ENCODE results near the gene SLC29A4. TPM values are rescaled to one million over a fixed set of nuclear protein-coding genes. Genes with fewer than 3 reads are reported as not detected.
"Not testable (repeated sequence)": the region's sequence is repeated elsewhere in the genome, so short reads cannot be mapped to it uniquely, and the experiment has no call there.

Gene SLC29A4
- total RNA-seq, 1 experiment from 2014 or later = 12.5 TPM

DNA sequence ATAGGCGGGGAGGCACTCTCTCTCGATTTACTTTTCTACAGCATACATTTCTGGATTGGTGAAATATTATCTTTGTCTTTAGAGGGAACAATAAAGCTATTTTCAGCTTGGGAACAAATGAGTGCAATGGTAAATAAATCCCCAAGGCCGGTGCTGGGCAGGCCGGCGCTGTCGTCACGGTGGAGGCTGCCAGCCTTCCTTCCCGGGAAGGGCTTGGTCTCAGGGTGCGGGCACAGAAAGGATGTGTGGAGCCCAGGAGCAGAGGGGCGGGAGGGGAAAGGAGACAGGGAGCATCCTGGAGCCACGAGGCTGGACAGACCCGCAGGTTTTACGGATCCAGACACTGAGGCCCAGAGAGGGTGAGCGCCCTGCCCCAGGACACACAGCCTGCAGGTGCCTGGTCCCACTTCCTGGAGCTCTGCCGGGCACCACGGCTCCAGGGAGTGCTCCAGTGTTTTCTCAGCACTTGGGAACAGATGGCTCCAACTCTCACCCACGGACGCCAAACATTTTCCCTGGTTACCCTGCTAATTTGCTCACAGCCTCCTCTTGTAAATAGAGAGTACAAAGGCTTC is 8.8 kb upstream of the SLC29A4 start:
- DNase-seq (ENCODE audit: low spot score); in situ Hi-C loops (cut with HindIII; ENCODE audit: low sequenced_read_pairs): not testable (repeated sequence)

DNA sequence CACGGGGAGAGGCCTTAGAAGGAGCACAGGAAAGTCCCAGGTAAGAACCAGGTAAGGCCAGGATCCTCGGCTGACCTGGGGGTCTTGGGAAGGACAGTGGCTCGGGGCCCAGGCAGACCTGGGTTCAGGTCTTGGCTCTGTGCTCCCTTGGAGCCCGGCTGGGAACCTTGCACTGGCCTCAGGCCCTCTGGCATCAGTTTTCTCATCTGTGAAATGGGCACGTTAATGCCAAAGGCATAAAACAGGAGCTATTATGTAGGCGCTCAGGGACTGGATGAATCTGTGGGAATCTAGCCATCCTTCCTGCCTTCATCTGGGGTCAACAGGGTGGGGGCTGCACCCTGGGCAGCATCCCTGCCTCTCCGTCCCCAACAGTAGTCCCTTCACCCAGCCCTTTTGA is 8.3 kb upstream of the SLC29A4 start:
- DNase-seq (ENCODE audit: low spot score) = no peak
- in situ Hi-C loops (cut with HindIII; ENCODE audit: low sequenced_read_pairs) = no loop called here

GRCh38 chr7:5274985-5275431 is 7.7 kb upstream of the SLC29A4 start:
- in situ Hi-C loops (cut with HindIII; ENCODE audit: low sequenced_read_pairs); DNase-seq (ENCODE audit: low spot score): not testable (repeated sequence)

- in situ Hi-C loops (cut with HindIII; ENCODE audit: low sequenced_read_pairs); DNase-seq (ENCODE audit: low spot score): not testable (repeated sequence)
Observed at GRCh38 chr7:5275510-5275909, 7.2 kb upstream of the SLC29A4 start.

- in situ Hi-C loops (cut with HindIII; ENCODE audit: low sequenced_read_pairs); DNase-seq (ENCODE audit: low spot score): not testable (repeated sequence)
Observed at GRCh38 chr7:5276123-5276522, 6.6 kb upstream of the SLC29A4 start.

DNA sequence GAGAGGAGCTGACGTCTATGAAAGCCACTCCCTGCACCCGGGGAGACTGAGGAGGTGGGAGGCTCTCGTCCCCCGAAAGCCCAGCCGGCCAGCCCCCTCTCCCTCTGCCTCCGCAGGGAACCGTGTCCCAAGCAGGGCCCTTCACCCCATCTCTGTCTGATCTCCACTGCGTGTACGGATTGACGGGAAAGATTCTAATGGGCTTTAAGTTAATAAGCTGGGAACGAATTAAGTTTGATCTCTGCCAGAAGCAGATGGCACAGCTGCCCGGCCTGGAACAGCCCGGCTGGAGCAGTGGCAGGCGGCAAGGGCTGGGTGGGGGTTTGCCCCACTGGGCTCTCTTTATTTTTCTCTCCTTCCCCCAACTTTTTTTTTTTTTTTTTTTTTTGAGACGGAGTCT is 6.1 kb upstream of the SLC29A4 start:
- in situ Hi-C loops (cut with HindIII; ENCODE audit: low sequenced_read_pairs) = no loop called here
- DNase-seq (ENCODE audit: low spot score) = no peak

DNA sequence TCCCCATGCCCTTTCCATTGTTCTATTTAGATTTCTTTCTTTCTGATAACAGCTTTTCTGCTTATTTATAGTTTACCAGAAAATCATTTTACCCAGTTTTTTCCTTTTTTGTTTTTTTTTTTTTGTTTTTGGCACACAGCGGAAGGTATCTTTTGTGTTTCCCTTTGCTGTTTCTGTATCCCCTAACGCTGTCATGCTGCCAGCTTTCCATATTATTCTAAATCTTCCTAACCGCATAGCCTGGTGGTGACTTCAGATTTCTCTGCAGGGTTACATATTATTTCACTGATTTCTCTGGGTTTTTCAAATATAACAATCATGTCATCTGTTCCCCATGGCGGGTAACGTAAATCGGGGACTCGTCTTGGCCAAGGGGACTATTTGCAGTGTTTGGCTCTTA is 4.0 kb upstream of the SLC29A4 start:
- in situ Hi-C loops (cut with HindIII; ENCODE audit: low sequenced_read_pairs) = no loop called here
- DNase-seq (ENCODE audit: low spot score) = no peak

GRCh38 chr7:5279734-5280133 is 3.0 kb upstream of the SLC29A4 start:
- no peak for DNase-seq (ENCODE audit: low spot score)
- in situ Hi-C loops (cut with HindIII; ENCODE audit: low sequenced_read_pairs) = no loop called here

DNA sequence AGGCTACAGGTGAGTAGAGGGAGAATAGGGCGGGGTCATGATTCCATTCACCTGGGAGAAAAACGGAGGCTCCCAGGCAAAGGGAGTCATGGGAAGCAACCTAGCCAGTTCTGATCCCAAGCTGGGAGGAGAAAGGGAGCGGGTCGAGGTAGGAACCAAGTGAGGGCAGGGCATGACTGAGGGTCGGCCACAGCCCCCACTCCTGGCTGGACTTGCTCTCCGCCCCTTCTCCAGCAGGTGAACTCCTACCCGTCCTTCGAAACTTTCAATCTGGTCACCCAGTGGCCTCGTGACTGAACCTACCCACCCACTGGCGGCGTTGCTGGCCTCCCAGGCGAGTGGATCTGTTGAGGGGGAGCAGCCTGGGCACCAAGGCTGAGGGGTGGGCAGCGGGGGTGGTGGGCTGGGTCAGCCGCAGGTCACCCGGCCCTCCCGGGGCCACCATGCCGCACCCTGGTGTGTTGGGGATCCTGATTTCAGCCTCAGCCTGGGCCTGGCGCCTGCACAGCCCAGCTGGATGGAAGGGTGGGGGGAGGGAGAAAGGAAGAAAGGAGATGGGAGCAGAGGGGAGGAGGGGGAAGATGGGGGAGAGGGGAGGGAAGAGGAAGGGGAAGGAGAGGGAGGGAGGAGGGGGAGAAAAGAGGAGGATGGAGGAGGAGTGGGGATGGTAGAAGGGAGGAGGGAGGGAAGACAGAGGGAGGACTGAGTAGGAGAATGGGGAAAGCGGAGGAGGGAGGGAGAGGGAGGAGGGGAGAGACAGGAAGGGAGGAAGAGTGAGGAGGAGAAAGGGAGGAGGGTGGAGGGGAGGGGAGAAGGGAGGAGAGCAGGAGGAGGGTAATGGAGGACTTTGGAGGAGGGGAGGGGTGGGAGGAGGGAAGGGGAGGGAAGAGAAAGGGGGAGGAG is 894 bp upstream of the SLC29A4 start:
- in situ Hi-C loops (cut with HindIII; ENCODE audit: low sequenced_read_pairs); DNase-seq (ENCODE audit: low spot score): not testable (repeated sequence)

DNA sequence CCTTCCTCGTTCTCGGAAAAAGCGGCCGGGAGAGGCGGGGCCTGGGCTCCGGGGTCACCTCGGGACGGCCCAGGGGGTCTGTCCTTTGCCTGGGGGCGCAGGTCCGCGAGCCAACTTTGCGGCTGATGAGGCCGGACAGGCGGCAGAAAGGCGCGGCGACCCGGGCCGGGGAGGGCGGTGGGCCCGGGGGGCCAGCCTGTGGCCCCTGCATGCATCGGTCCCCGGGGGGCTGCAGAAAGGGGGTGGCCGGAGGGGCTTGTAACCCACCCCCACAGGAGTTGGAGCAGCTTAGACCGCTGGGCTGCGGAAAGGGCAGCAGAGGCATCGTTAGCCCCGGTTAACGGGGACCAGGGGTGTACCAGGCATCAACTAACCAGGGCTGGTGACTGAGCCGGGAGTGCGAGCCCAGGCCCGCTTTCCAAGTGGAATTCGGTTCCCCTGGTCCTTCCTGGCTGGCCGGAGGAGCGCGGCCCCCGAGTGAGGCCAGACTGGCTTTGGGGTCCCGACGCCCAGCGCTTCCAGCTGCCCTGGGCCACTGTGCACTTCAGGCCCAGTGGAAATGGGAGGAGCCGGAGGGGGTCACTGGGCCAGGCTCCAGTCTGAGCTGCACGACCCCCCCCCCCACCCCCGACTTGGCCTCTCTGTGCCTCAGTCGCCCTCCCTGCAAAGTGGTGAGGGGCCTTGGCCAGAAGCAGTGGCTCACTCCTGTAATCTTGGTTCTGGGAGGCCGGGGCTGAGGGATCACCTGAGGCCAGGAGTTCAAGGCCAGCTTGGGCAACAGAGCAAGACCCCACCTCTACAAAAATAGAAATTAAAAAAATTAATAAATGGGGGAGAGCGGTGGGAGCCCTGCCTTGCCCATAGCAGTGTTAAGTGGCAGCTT is 919 bp downstream of the SLC29A4 start:
- DNase-seq (ENCODE audit: low spot score) = peak; percentile 4
- in situ Hi-C loops (cut with HindIII; ENCODE audit: low sequenced_read_pairs) = no loop called here

DNA sequence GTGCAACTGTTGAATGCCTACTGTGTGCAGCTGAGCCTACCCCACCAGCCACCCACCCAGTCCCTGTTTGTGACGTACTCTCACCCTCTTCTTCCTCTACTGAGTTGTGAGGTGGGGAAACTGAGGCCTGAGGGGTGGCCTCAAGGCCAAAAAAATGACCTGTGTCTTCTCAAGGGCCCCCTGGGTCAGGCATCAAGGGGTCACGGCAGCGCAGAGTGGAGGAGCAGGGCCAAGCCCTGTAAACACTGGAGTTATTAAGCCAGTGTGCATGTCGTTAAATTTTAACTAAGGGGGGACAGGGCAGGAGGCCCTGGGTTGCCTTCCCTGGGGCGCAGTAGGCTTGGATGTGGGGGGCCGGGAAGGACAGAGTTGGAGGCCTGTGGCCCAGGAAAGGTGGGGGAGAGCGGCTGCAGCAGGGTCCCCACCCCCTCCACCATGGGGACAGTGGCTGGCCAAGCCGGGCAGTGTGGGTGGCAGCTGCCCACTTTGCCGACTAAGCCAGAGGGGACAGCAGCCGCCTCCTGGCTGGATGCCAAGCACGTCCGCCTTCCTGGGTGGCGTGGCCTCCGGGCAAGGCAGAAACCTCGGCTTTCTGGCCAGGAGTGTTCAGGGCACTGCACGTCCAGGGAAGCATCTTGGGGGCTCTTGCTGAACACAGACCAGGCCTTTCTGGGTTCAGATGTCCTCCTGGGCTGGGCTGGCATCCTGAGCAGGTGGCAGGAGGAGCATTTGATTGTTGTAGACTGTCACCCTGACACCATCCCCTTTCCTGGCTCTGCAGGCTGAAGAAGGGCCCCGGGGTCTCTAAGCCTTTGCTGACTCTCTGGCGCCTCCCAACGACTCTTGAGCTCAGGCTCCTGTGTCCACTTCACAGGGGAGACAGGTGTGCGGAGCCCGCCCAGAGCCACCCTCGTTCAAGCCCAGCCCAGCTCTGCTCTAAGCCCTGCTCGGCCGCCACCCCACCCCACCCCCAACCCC is 1.9 kb downstream of the SLC29A4 start:
- in situ Hi-C loops (cut with HindIII; ENCODE audit: low sequenced_read_pairs) = no loop called here
- peak; percentile 49 for DNase-seq (ENCODE audit: low spot score)

DNA sequence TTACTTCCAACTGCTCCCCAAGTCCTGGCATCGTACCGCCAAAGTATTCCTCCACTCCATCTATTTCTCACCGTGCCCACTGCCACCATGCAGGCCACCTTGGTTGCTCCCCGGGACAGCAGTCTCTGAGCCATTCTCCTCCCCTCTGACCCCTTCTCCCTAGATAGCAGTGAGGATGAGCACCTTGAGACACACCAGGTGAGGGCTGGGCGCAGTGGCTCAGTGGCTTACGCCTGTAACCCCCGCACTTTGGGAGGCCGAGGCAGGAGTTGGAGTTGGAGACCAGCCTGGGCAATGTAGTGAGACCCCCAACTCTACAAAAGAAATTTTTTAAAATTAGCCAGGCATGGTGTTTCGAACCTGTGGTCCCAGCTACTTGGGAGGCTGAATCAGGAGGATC is 4.2 kb downstream of the SLC29A4 start:
- in situ Hi-C loops (cut with HindIII; ENCODE audit: low sequenced_read_pairs) = no loop called here
- no peak for DNase-seq (ENCODE audit: low spot score)

DNA sequence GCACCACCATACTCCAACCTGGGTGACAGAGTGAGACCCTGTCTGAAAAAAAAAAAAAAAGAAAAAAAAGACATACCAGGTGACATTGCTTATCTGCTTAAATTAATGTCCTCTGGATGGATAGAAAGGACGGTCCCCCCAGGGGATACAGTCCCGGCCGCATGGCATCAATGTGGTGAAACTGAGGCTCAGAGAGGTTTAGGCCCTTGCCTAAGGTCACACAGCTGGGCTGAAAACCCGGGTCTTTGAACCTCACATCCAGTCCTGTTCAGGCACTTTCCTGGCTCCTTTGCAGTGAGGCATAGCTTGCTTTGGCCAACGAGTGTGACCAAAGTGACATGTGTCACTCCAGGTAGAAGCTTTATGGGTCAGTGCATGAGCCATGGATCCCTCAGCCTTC is 4.6 kb downstream of the SLC29A4 start:
- DNase-seq (ENCODE audit: low spot score); in situ Hi-C loops (cut with HindIII; ENCODE audit: low sequenced_read_pairs): not testable (repeated sequence)

GRCh38 chr7:5287802-5288201 is 5.1 kb downstream of the SLC29A4 start:
- no peak for DNase-seq (ENCODE audit: low spot score)
- in situ Hi-C loops (cut with HindIII; ENCODE audit: low sequenced_read_pairs) = no loop called here

GRCh38 chr7:5288560-5288959 is 5.8 kb downstream of the SLC29A4 start:
- in situ Hi-C loops (cut with HindIII; ENCODE audit: low sequenced_read_pairs); DNase-seq (ENCODE audit: low spot score): not testable (repeated sequence)

DNA sequence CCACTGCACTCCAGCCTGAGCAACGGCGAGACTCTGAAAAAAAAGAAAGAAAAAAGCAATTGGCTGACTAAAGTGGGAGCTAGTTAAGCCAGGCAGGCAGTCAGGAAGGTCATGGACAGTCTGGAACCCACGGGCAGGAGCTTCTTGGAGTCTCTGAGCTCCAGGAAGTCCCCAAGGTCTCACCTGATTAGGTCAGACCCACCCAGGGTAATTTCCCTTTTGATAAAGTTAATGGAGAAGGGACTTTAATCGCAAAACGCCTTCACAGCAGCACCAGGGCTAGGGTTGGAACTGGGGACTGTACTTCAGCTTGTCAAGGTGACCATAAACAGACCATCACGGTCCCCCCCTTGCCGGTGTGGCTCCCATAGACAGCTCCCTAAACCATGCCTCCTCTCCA is 6.6 kb downstream of the SLC29A4 start:
- in situ Hi-C loops (cut with HindIII; ENCODE audit: low sequenced_read_pairs) = no loop called here
- DNase-seq (ENCODE audit: low spot score) = no peak

- no peak for DNase-seq (ENCODE audit: low spot score)
Observed at GRCh38 chr7:5291301-5291700, 8.6 kb downstream of the SLC29A4 start.

DNA sequence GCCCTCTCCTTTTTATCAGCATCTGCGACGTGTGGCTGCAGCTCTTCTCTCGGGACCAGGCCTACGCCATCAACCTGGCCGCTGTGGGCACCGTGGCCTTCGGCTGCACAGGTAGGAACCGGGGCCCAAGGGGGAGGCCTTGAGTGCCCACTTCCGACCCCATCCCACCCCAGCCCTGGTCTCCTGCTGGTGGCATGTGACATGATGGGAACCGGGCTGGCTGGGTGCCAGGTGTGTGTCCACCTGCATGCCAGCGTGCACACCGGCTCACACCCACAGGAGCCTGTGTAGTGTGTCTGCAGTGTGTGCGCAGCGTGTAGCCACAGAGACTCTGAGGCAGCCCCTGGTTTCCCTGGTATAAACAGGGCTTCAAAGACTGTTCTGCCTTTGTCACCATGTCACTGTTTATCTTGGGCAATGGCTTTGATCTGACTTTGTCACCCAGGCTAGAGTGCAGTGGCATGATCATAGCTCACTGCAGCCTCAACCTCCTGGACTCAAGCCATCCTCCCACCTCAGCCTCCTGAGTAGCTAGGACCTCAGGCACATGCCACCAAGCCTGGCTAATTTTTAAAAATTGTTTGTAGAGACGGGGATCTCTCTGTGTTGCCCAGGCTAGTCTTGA is 9.1 kb downstream of the SLC29A4 start:
- DNase-seq (ENCODE audit: low spot score); in situ Hi-C loops (cut with HindIII; ENCODE audit: low sequenced_read_pairs): not testable (repeated sequence)

More at GRCh38 chr7:5291301-5291700, 8.6 kb downstream of the SLC29A4 start:
- in situ Hi-C loops (cut with HindIII; ENCODE audit: low sequenced_read_pairs) = no loop called here
